Loucy (cell line): ENCODE measurements around the gene DNAI1.

Source experiments
- H2AFZ ChIP-seq: fragments of 200-600 bp; sonication (generic); 2 replicates; pipeline ENCODE4 v1.6.0; 2016; ENCODE audit warnings: antibody characterized with exemption, mild to moderate bottlenecking, low read length, moderate library complexity
- H3F3A ChIP-seq: fragments of 200-600 bp; 2 replicates; pipeline ENCODE4 v1.6.0; 2016; ENCODE audit warnings: antibody characterized with exemption, low read depth, mild to moderate bottlenecking
- H3K27me3 ChIP-seq: fragments of 200-600 bp; sonication (generic); 2 replicates; pipeline ENCODE4 v1.6.1; 2014; ENCODE audit warnings: low read length, mild to moderate bottlenecking; ENCODE audit not compliant: insufficient read depth, poor library complexity, severe bottlenecking
- H3K36me3 ChIP-seq: fragments of 200-600 bp; sonication (generic); 2 replicates; pipeline ENCODE4 v1.6.1; 2016; ENCODE audit warnings: low read length; ENCODE audit not compliant: insufficient read depth
- H3K4me1 ChIP-seq: fragments of 200-600 bp; sonication (generic); 2 replicates; pipeline ENCODE4 v1.5.1; 2014; ENCODE audit warnings: low read length, mild to moderate bottlenecking; ENCODE audit not compliant: insufficient read depth, poor library complexity, severe bottlenecking
- H3K4me2 ChIP-seq: fragments of 200-600 bp; sonication (generic); 2 replicates; pipeline ENCODE4 v1.6.0; 2014; ENCODE audit warnings: antibody characterized with exemption, low read length, low read depth, mild to moderate bottlenecking; ENCODE audit not compliant: poor library complexity, severe bottlenecking
- H3K4me3 ChIP-seq: fragments of 200-600 bp; sonication (generic); 2 replicates; pipeline ENCODE4 v1.5.1; 2014; ENCODE audit warnings: low read length, mild to moderate bottlenecking, mixed read lengths; ENCODE audit not compliant: poor library complexity, severe bottlenecking
- H3K79me2 ChIP-seq: fragments of 200-600 bp; sonication (generic); 2 replicates; pipeline ENCODE4 v1.6.1; 2014; ENCODE audit warnings: low read length; ENCODE audit not compliant: insufficient read depth
- H3K9ac ChIP-seq: fragments of 200-600 bp; sonication (generic); 2 replicates; pipeline ENCODE4 v1.6.0; 2014; ENCODE audit warnings: mild to moderate bottlenecking, low read depth, low read length, moderate library complexity; ENCODE audit not compliant: poor library complexity, severe bottlenecking
- H3K9me2 ChIP-seq: fragments of 200-600 bp; sonication (generic); replicated peaks from 2 replicates; pipeline ENCODE4 v1.6.1; 2016; ENCODE audit warnings: low read depth, low read length, mixed read lengths
- H3K9me3 ChIP-seq: fragments of 200-600 bp; sonication (generic); 2 replicates; pipeline ENCODE4 v1.6.1; 2014; ENCODE audit warnings: mild to moderate bottlenecking, antibody characterized with exemption, low read length, low read depth; ENCODE audit not compliant: insufficient read depth
- H4K20me1 ChIP-seq: fragments of 200-600 bp; sonication (generic); 2 replicates; pipeline ENCODE4 v1.6.0; 2014; ENCODE audit warnings: antibody characterized with exemption, low read length, mild to moderate bottlenecking; ENCODE audit not compliant: insufficient read depth, poor library complexity, severe bottlenecking
- CTCF ChIP-seq: fragments of 200-600 bp; sonication (generic); conservative IDR thresholded peaks from 2 replicates; pipeline ENCODE4 v1.5.1; 2014; ENCODE audit warnings: mild to moderate bottlenecking, antibody characterized with exemption, low read length
- EZH2phosphoT487 ChIP-seq: fragments of 200-600 bp; IDR thresholded peaks from 2 replicates; pipeline ENCODE4 v1.6.1; 2018; ENCODE audit warnings: antibody characterized with exemption, mild to moderate bottlenecking, moderate library complexity, borderline replicate concordance

The DNAI1 gene

GRCh38 chr9:34553511-34554021, 95.0 kb downstream of the DNAI1 start:
- H2AFZ ChIP-seq = no peak overlapping the region
- TF ChIP-seq EZH2phosphoT487 = no peak
- no peak for TF ChIP-seq CTCF
- no peaks in the 10 kb centered on the region for H3K27me3 ChIP-seq
- H3K36me3 ChIP-seq = no peaks in the 10 kb centered on the region
- no peaks in the 10 kb centered on the region for H3K9me3 ChIP-seq
- no peak overlapping the region for H3K4me3 ChIP-seq
- H3K9ac ChIP-seq = no peak overlapping the region
- no peak overlapping the region for H3K4me2 ChIP-seq
- no peaks in the 10 kb centered on the region for H3K79me2 ChIP-seq
- no peaks in the 10 kb centered on the region for H3K9me2 ChIP-seq
- H3F3A ChIP-seq = no peaks in the 10 kb centered on the region
- no peaks in the 10 kb centered on the region for H4K20me1 ChIP-seq
- H3K4me1 ChIP-seq = no peaks in the 10 kb centered on the region

- Histone ChIP-seq H3F3A (no peaks in the 10 kb centered on the region), H3K4me1 (no peaks in the 10 kb centered on the region), H3K9ac (no peak overlapping the region), H3K9me2 (no peaks in the 10 kb centered on the region), H4K20me1 (no peaks in the 10 kb centered on the region), H3K27me3 (no peaks in the 10 kb centered on the region), H3K36me3 (no peaks in the 10 kb centered on the region), H3K9me3 (no peaks in the 10 kb centered on the region), H3K4me2 (no peak overlapping the region), H3K79me2 (no peaks in the 10 kb centered on the region), H2AFZ (no peak overlapping the region), H3K4me3 (no peak overlapping the region)
- TF ChIP-seq CTCF (no peak), EZH2phosphoT487 (no peak)
Observed at GRCh38 chr9:34554211-34555001, 95.8 kb downstream of the DNAI1 start.

GRCh38 chr9:34555002-34555348, 96.4 kb downstream of the DNAI1 start:
- Histone ChIP-seq H3K9me2 (no peaks in the 10 kb centered on the region), H3K9me3 (no peaks in the 10 kb centered on the region), H3K36me3 (no peaks in the 10 kb centered on the region), H2AFZ (no peak overlapping the region), H3K4me3 (no peak overlapping the region), H3F3A (no peaks in the 10 kb centered on the region), H3K4me1 (no peaks in the 10 kb centered on the region), H3K79me2 (no peaks in the 10 kb centered on the region), H3K27me3 (no peaks in the 10 kb centered on the region), H3K4me2 (no peak overlapping the region), H3K9ac (no peak overlapping the region), H4K20me1 (no peaks in the 10 kb centered on the region)
- TF ChIP-seq EZH2phosphoT487 (no peak), CTCF (no peak)
